HEK293 (cell line): ENCODE results near the gene RPL26.

ENCODE experiments used
- CTCF ChIA-PET: fragments of 350-600 bp; formaldehyde crosslinking; extraction: SDS; loops from one replicate; lab custom pipeline; 2021; ENCODE audit warnings: antibody characterized with exemption; lab: Yijun Ruan, JAX
- POLR2A ChIA-PET: fragments of 300-600 bp; formaldehyde crosslinking; extraction: SDS; loops from one replicate; lab custom pipeline; 2020; ENCODE audit warnings: antibody characterized with exemption, inconsistent platforms; lab: Yijun Ruan, JAX
- H3K27ac ChIP-seq: fragments of 200-500 bp; sonication (Bioruptor generic); 2 replicates; pipeline ENCODE4 v1.5.1; 2014; ENCODE audit warnings: low read depth, low read length, control low read depth, inconsistent platforms; ENCODE audit errors: extremely low read depth
- H3K36me3 ChIP-seq, 2 experiments: fragments of 200-500 bp in 1 of 2; sonication (Bioruptor generic) in 1 of 2; 1 replicate in 1 of 2; 2 replicates in 1 of 2; pipeline ENCODE4 v1.5.1; 2014 to 2017; ENCODE audit warnings: inconsistent platforms in 2 of 2, low read length in 2 of 2; ENCODE audit not compliant: control insufficient read depth in 2 of 2, insufficient read depth in 1 of 2
- H3K4me1 ChIP-seq: fragments of 200-500 bp; sonication (Bioruptor generic); 2 replicates; pipeline ENCODE4 v1.5.1; 2014; ENCODE audit warnings: mild to moderate bottlenecking, low read length, inconsistent platforms; ENCODE audit not compliant: control insufficient read depth, insufficient read depth
- H3K4me3 ChIP-seq: 2 replicates; pipeline ENCODE4 v1.5.1; 2011; ENCODE audit warnings: low read depth, mild to moderate bottlenecking, control low read depth, low read length, moderate library complexity
- H3K9me3 ChIP-seq: fragments of 200-500 bp; sonication (Bioruptor generic); 2 replicates; pipeline ENCODE4 v1.5.1; 2014; ENCODE audit warnings: low read depth, low read length, inconsistent platforms; ENCODE audit not compliant: control insufficient read depth, insufficient read depth
- HOXA7 ChIP-seq: sonication (generic); formaldehyde crosslinking; IDR thresholded peaks from 2 replicates; pipeline ENCODE4 v1.8.1; 2022; ENCODE audit warnings: missing genetic modification reagents, borderline replicate concordance
- PRDM2 ChIP-seq: fragments of 450-650 bp; formaldehyde crosslinking; IDR thresholded peaks from 2 replicates; pipeline ENCODE4 v1.5.1; 2016; ENCODE audit warnings: missing biosample characterization, missing genetic modification characterization, borderline replicate concordance
- SCRT1 ChIP-seq: fragments of 450-650 bp; formaldehyde crosslinking; IDR thresholded peaks from 2 replicates; pipeline ENCODE4 v1.5.1; 2016; ENCODE audit warnings: missing biosample characterization, missing genetic modification characterization, borderline replicate concordance
- WT1 ChIP-seq: fragments of 450-650 bp; formaldehyde crosslinking; IDR thresholded peaks from 2 replicates; pipeline ENCODE4 v1.5.1; 2016; ENCODE audit warnings: missing biosample characterization, missing genetic modification characterization
- ZFP3 ChIP-seq: fragments of 450-650 bp; formaldehyde crosslinking; IDR thresholded peaks from 2 replicates; pipeline ENCODE4 v1.5.1; 2016; ENCODE audit warnings: low read depth, missing biosample characterization, missing genetic modification characterization
- ZNF10 ChIP-seq: fragments of 450-650 bp; formaldehyde crosslinking; IDR thresholded peaks from 2 replicates; pipeline ENCODE4 v1.5.1; 2017; ENCODE audit warnings: missing biosample characterization, missing genetic modification characterization
- ZNF146 ChIP-seq: fragments of 450-650 bp; formaldehyde crosslinking; IDR thresholded peaks from 2 replicates; pipeline ENCODE4 v1.5.1; 2016; ENCODE audit warnings: missing biosample characterization, missing genetic modification characterization
- ZNF521 ChIP-seq: fragments of 450-650 bp; formaldehyde crosslinking; IDR thresholded peaks from 2 replicates; pipeline ENCODE4 v1.5.1; 2017; ENCODE audit warnings: missing biosample characterization, mild to moderate bottlenecking, missing genetic modification characterization
- ZNF621 ChIP-seq: fragments of 450-650 bp; formaldehyde crosslinking; IDR thresholded peaks from 2 replicates; pipeline ENCODE4 v1.5.1; 2017; ENCODE audit warnings: missing biosample characterization, missing genetic modification characterization
- ZNF629 ChIP-seq: fragments of 450-650 bp; formaldehyde crosslinking; IDR thresholded peaks from 2 replicates; pipeline ENCODE4 v1.5.1; 2017; ENCODE audit warnings: missing biosample characterization, missing genetic modification characterization
- ZSCAN16 ChIP-seq: fragments of 450-650 bp; formaldehyde crosslinking; IDR thresholded peaks from 2 replicates; pipeline ENCODE4 v1.5.1; 2016; ENCODE audit warnings: missing biosample characterization, missing genetic modification characterization
- TF ChIP-seq, protein P1 (sequence below): fragments of 450-650 bp; formaldehyde crosslinking; IDR thresholded peaks from 2 replicates; pipeline ENCODE4 v1.5.1; 2016; ENCODE audit warnings: missing biosample characterization, missing genetic modification characterization
- TF ChIP-seq, protein P2 (sequence below): fragments of 450-650 bp; formaldehyde crosslinking; IDR thresholded peaks from 2 replicates; pipeline ENCODE4 v1.5.1; 2016; ENCODE audit warnings: missing biosample characterization, missing genetic modification characterization

The RPL26 gene

GRCh38 chr17:8417806-8418205 is 34.8 kb upstream of the RPL26 start:
- Histone ChIP-seq H3K4me3 (no peak overlapping the region), H3K36me3 (no peaks in the 10 kb centered on the region), H3K4me1 (no peaks in the 10 kb centered on the region), H3K9me3 (no peaks in the 10 kb centered on the region), H3K27ac (no peak overlapping the region)
- no peak for TF ChIP-seq ZSCAN16 (tag by site-specific recombination)
- no peak for TF ChIP-seq WT1 (tag by site-specific recombination)
- TF ChIP-seq ZFP3 (tag by site-specific recombination), result no peak
- no peak for TF ChIP-seq ZNF629 (tag by site-specific recombination)
- CTCF ChIA-PET, result interaction anchor here (0.6 to 3.8 kb wide), 2 partner anchors 8 to 1133 kb away, joined by 3 to 28 read pairs; no protein-coding TSS in a partner anchor
- POLR2A ChIA-PET, result no interaction called here

- no peaks in the 10 kb centered on the region for H3K9me3 ChIP-seq
- no peak overlapping the region for H3K4me3 ChIP-seq
- no peak overlapping the region for H3K27ac ChIP-seq
- TF ChIP-seq PRDM2 (no peak), ZNF146 (tag by site-specific recombination) (peak; percentile 85)
- H3K4me1 ChIP-seq, result no peaks in the 10 kb centered on the region
- ChIA-PET POLR2A (no interaction called here), CTCF (interaction anchor here (1.0 to 1.8 kb wide), 2 partner anchors 339 to 371 kb away, joined by 3 to 6 read pairs; no protein-coding TSS in a partner anchor)
- no peaks in the 10 kb centered on the region for H3K36me3 ChIP-seq
Observed at GRCh38 chr17:8413938-8414337, 30.9 kb upstream of the RPL26 start.

- Histone ChIP-seq H3K27ac (no peak overlapping the region), H3K4me1 (no peaks in the 10 kb centered on the region), H3K9me3 (no peaks in the 10 kb centered on the region), H3K4me3 (no peak overlapping the region), H3K36me3 (no peaks in the 10 kb centered on the region)
- TF ChIP-seq, protein P1, sequence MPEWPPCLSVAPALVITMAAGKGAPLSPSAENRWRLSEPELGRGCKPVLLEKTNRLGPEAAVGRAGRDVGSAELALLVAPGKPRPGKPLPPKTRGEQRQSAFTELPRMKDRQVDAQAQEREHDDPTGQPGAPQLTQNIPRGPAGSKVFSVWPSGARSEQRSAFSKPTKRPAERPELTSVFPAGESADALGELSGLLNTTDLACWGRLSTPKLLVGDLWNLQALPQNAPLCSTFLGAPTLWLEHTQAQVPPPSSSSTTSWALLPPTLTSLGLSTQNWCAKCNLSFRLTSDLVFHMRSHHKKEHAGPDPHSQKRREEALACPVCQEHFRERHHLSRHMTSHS (tag by site-specific recombination), result no peak
- TF ChIP-seq, protein P2, sequence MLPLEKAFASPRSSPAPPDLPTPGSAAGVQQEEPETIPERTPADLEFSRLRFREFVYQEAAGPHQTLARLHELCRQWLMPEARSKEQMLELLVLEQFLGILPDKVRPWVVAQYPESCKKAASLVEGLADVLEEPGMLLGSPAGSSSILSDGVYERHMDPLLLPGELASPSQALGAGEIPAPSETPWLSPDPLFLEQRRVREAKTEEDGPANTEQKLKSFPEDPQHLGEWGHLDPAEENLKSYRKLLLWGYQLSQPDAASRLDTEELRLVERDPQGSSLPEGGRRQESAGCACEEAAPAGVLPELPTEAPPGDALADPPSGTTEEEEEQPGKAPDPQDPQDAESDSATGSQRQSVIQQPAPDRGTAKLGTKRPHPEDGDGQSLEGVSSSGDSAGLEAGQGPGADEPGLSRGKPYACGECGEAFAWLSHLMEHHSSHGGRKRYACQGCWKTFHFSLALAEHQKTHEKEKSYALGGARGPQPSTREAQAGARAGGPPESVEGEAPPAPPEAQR, result no peak
- ChIA-PET POLR2A (interaction anchor here (1.7 kb wide), 1 partner anchor 22 kb away, joined by 4 read pairs; the partner anchor contains the start of gene NDEL1), CTCF (interaction anchor here (1.0 to 1.8 kb wide), 3 partner anchors 22 to 372 kb away, joined by 3 to 6 read pairs (median 4); partner anchors contain the start of gene NDEL1)
Observed at GRCh38 chr17:8413328-8413727, 30.3 kb upstream of the RPL26 start.

DNA sequence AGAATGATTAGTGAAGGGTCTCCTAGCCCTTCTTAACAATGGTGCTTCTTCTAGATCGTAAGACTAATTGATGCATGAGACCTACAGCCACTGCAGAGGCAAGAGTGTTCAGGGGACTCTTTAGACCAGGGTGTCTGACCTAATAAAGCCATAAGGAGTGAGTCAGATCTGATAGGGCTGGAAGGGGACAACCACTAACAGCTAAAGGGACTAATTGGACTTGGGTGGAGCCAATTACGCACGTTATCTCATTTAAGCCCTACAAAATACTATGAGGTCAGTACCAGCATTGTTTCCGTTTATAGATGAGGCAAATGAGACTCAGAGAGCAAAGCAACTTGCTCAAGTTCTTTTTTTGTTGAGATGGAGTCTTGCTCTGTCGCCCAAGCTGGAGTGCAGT is 29.1 kb upstream of the RPL26 start:
- no peaks in the 10 kb centered on the region for H3K36me3 ChIP-seq
- ChIA-PET CTCF (interaction anchor here (1.5 to 1.8 kb wide), 3 partner anchors 23 to 373 kb away, joined by 4 to 6 read pairs (median 4); partner anchors contain the start of gene NDEL1), POLR2A (interaction anchor here (1.7 kb wide), 1 partner anchor 24 kb away, joined by 4 read pairs; the partner anchor contains the start of gene NDEL1)
- no peak overlapping the region for H3K27ac ChIP-seq
- no peaks in the 10 kb centered on the region for H3K4me1 ChIP-seq
- H3K9me3 ChIP-seq, result no peaks in the 10 kb centered on the region
- no peak overlapping the region for H3K4me3 ChIP-seq
- TF ChIP-seq HOXA7 (no peak), ZNF621 (tag by site-specific recombination) (no peak), SCRT1 (no peak), ZNF10 (no peak), PRDM2 (no peak), ZNF521 (tag by site-specific recombination) (no peak)
